Islet precursor cell (in vitro differentiated cells): ENCODE data around the gene UBA3.
A peak's percentile ranks its signal among the peaks of the same experiment; 100 is the strongest.

Source experiments
- DNase-seq: peaks from one replicate; pipeline ENCODE4 v3.0.0-alpha.2; 2018

UBA3 gene

DNA sequence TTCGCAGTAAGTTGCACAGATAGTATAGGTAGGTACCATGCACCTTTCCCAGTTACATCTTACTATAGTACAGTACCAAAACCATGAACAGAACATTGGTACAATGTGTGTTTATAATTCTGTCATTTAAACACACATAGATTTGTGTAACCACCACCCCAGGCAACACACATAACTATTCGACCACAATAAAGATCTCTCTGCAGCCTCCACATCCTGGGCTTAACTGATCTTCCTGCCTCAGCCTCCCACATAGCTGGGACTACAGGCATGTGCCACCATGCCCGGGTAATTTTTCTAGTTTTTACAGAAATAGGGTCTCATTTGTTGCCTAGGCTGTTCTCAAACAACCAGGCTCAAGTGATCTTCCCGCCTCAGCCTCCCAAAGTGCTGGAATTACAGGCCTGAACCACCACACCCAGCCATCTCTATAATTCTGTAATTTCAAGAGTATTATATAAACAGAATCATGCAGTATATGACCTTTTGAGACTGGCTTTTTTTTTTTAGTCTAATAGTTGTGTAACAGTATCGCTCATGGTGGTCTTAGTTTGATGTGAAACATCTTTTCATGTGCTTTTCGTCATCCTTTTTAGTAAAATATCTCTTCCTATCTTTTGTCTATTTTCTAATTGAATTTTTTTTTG is 14.7 kb downstream of the UBA3 start:
- no peak for DNase-seq

DNA sequence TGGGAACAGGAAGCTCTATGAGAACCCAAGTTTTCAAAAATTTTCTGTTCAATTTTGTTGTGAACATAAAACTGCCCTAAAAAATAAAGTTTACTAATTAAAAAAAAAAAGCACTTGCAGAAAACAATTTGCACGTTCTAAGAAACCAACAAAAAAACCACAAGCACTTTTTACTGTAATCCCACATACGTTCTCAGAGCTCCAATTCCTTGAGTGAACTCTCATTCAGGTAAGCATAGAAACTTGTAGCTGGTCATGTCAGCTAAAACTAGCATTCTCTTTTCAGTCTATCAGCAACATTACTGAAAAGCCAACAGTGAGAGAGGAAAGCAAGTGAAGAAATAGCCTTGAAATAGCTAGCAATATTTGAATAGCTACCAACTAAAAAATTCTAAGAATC is 16.5 kb downstream of the UBA3 start:
- DNase-seq = no peak

DNA sequence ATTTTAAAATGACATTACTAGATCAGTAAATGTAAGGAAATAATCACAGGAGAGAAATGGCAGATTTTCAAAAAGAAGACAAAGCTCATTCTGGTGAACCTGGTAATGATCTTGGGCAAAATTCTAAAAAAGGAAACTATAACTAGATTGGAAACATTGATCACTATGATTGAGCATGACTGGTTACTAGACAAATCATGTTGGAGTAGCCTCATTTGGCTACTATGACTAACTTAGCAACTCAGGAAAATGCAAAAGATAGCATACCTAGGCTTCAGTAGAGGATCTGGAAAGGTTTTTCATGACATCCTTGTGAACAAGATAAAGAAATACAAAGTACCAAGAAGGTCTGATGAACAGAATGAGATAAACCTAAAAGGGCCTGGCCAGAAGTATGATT is 20.5 kb downstream of the UBA3 start:
- DNase-seq = no peak

DNA sequence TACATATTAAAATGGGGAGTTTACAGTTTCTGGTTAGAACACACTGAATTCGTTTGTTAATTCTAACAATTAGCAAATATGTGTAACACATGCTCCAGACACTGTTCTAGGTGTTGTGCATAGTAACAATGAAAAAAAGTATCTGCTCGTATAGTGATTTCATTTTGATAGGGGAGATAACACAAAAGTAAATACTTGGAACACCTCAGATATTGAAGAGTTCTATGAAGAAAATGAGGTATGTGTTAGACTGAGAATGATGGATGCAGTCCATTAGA is 21.3 kb downstream of the UBA3 start:
- no peak for DNase-seq

DNA sequence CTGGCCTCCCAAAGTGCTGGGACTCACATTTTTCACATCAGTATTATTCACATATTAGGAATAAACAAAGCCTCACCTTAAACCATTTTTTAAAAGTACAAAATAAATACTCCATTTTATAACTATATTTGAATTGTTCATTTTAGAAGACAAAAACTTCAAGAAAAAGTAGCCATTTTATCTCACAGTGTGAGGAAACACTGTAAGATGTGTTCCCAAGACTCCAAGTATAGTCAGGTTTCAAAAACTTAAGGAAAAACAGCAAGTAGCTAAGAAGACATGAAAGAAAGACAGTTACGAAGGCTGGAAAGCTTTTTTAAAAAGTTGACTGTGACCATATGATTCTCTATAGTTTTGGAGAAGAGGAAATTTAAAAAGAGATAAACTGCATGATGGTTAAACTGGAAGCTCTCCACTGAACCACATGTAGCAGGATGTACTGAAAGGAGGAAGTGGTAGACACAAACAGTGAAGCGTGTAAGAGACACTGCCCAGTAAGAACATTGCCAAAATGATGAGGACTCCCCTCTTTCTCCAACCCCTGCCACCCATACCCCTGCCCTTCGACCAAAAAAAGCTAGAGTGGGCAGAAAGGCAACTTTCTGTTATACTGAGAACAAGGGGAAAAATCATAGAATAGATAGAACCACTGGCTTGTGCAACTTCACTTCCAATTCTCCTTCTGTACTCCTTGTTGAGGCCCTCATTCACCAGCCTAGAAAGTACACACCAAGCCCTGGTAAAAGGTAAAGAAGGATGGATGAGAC is 21.8 kb downstream of the UBA3 start:
- no peak for DNase-seq

DNA sequence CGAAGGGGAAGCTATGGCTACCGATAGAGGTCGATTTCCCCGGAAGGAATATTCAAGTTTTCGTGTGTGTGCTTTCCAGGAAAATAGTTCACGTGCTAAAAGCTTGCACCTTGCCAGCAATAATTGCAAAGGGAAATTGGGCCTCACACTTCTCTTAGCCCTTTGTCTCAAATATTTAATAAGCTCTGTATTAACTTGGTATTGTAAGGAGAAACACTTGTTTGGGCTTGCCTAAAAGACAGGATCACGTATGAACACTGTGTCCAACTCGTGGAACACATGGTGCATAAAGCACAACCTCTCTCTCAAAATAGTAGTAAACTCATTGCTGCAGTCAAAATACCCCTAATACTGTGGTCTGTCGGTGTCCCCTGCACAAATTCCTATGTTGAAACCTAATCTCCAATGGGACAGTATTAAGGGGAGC is 27.7 kb downstream of the UBA3 start:
- no peak for DNase-seq

DNA sequence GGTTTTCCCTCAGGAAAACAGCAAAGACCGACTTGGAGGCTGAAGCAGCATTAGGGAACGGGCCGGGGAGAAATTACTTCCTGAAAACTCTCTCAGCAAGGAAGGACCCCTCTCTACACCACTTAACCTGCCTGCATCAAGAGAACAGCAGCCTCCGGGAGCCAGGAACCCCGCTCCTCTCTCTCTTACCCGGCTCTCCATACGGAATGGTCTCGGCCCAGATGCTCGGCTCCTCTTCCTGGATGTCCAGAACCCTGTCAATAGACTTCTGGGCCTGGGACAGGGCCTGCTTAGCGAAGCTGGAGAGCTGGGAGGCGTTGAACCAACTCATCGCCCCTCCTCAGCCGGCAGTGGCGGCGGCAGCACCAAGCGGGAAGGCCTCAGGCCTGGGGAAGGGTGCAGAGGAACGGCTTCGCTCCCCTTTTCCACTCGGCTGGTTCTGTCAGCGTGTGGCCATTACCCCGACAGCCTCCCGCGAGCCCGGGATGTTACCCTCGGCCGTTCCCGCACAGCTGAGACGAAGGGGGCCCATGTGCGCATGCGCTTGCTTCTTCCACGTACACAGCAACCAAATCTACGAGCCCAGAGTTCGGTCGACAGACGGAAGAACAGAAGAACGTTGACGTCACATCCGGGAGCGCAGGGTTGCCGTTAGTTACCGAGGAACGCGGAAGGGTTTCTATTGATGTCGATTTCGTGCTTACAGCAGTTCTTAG is 28.3 kb downstream of the UBA3 start, which contains the start of gene TMF1:
TSS of gene TMF1 (minus strand) at position 578 of the 716 bp plus-strand sequence. CDS start at position 331, 247 bp downstream.
- peak; percentile 99 for DNase-seq

DNA sequence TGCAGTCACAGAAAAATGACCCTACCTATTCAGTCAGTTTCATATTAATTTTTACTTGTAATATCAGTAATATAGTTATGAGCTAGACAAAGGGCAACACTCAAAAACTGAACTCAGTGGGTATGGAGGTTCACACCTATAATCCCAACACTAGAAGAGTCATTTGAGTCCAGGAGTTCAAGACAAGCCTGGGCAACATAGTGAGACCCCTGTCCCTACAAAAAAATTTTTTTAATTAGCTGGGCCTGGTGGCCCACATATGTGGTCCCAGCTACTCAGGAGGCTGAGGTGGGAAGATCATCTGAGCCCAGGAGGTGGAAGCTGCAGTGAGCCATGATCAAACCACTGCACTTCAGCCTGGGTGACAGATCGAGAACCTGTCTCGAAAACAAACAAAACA is 31.2 kb downstream of the UBA3 start:
- no peak for DNase-seq

DNA sequence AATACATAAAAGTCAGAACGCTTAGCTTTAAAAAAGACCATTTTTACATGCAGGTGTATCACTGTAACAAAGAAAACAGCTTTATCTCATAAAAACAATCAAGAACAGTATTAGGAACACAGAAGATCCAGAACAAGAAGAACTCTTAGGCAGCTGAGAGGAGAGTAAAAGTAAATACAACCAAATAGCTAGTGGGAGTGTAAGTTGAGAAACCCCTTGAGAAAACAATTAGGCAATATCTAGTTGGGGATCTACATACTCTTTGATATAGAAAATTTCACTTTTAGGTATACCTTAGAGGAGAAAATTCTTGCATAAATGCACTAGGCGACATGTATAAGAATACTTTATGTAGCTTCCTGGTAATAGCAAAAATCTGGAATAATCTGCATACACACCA is 35.6 kb downstream of the UBA3 start:
- no peak for DNase-seq

DNA sequence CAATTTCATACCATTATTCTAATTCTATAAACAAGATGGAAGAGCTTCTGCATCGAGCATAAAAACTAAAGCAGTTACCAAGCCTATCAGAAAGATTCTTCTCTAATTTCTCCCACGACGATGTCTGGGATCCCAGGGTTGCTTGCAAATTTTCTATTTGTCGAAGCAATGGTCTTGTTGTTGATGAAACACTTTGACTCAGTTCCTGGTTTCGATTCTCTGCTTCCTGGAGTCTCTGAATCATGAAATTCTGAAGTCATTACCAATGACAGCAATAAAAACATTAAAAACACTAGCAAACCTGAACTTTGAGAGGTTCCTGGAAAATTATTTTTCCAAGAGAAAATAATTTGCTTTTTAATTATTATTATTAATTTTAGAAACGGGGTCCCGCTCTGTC is 46.7 kb downstream of the UBA3 start:
- DNase-seq = no peak

DNA sequence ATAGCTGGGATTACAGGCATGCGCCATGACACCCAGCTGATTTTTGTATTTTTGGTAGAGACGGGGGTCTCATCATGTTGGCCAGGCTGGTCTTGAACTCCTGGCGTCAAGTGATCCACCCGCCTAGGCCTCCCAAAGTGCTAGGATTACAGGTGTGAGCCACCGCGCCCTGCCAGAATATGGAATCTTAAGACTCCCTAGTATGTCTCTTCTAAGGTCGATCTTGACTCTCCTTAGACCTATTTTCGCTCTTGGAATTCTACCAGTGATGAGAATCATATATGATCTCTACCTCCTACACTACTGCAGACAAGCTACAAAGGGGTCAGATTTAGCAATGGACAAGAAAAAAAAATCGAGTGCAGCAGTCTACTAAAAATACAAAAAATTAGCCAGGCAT is 47.4 kb downstream of the UBA3 start:
- DNase-seq = no peak

DNA sequence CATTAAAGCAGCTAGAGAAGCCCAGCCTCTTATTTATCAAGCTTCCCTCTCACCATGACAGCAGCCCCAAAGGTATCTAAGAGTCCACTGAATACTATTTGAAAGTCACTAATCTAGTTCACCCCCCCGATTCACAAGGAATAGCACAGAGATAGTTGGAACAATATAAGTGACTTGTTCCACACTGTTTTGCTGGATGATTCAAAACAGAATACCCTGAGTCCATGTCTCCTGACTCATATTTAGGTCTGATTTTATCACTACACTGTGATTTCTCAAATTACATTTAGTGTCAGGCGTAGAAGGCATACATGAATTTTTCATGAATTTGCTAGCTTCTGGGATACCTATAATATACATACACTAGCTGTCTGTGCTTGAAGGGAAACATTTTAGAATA is 48.0 kb downstream of the UBA3 start:
- no peak for DNase-seq

DNA sequence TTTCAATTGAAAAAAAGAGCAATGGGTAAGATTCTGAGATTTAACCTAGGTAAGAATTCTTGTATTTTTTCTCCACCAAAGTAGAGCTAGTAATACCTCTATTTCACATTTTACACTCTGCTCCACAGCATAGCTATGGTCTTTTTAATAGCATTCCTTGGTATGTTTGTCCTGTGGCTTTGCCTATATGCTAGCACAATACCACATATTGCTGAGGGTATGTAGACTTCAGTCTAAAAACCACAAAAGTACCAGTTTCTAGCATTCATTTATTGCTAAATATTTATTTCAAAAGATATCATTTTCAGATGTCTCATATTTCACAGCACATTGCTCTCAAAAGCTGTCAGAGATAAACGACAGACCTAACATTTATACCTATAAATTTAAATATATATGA is 48.5 kb downstream of the UBA3 start:
- DNase-seq = no peak

DNA sequence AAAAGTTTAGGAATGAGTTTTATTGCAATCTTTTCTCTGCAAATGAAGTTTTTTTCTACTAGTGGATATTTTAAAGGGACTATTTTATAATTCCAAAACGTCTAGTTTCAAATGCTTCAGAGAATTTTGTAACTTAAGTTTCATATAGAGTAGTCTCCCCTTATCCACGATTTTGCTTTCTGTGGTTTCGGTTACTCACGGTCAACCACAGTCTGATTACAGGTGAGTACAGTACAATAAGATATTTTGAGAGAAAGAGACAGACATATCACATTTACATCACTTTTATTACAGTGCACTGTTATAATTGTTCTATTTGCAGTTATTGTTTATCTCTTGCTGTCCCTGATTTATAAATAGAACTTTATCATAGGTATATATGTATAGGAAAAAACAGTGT is 59.3 kb downstream of the UBA3 start:
- no peak for DNase-seq

DNA sequence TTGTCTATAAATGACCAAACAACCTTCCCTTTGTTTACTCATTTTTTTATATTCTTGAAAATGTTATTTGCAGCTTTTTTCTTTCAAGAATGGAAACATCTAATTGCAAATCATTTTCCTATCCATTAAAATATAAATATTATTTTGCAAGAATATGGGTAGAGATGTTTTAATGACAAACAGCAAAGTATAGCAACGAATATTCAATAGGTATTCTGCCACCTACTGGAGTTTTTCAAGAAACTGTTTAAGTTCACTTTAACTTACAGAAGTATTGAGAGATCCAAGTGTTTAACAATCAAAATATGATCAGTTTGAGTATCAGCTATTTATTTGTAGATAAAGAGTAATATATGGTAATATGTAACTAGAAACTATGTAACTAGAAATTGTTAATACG is 59.7 kb downstream of the UBA3 start:
- no peak for DNase-seq

DNA sequence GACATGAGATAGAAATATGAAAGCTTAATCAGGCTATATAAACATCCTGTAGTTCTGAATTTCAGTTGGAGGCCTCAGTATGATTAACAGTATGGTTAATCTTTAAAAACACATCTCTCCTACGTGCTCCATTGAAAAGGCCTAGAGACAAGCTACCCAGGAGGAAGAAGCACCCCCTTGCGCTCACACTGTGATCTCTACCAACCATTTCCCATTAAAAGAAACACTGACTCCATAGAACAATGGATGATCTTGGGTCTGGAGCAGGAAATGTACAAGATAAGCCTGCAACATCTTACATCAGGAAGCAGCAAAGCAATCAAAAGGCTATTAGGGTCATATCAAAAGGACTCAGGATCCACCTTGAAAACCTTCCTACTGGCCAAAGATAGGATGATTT is 63.3 kb downstream of the UBA3 start:
- DNase-seq = no peak

DNA sequence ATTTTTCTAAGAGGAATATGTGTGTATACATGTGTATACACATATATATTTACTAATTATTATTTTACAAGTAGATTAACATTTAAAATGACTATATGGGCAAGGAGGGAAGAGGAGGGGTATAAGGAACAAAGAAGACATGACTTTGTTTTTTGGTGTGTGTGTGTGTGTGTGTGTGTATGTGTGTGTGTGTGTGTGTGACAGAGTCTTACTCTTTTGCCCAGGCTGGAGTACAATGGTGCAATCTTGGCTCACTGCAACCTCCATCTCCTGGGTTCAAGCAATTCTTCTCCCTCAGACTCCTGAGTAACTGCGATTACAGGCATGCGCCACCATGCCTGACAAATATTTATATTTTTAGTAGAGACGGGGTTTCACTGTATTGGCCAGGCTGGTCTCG is 64.1 kb downstream of the UBA3 start:
- DNase-seq = no peak

DNA sequence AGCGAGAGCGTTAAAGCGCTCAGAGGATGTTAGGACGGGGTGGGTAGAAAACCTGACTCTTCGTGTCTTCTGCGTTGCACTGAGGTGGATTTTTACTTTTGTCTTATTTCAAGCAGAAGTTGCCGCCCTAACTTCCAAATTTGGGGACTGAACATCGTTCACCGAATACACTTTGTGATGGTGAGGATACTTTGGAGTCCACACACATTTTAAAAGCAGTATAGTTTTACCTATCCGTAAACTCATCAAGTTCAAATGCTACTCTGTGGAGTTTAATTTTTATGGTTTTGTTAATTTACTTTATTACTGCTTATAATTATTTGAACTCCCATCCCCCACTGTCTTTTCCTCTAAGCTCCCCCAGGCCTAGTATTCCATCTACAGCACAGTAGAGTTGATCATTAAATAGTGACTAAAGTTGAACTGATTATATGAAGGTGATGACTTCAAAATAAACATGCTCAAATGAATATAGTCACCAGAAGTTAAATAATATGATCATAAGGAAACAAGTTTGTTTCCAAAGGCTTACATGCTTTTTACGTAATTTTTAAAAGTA is 66.1 kb downstream of the UBA3 start:
- no peak for DNase-seq

DNA sequence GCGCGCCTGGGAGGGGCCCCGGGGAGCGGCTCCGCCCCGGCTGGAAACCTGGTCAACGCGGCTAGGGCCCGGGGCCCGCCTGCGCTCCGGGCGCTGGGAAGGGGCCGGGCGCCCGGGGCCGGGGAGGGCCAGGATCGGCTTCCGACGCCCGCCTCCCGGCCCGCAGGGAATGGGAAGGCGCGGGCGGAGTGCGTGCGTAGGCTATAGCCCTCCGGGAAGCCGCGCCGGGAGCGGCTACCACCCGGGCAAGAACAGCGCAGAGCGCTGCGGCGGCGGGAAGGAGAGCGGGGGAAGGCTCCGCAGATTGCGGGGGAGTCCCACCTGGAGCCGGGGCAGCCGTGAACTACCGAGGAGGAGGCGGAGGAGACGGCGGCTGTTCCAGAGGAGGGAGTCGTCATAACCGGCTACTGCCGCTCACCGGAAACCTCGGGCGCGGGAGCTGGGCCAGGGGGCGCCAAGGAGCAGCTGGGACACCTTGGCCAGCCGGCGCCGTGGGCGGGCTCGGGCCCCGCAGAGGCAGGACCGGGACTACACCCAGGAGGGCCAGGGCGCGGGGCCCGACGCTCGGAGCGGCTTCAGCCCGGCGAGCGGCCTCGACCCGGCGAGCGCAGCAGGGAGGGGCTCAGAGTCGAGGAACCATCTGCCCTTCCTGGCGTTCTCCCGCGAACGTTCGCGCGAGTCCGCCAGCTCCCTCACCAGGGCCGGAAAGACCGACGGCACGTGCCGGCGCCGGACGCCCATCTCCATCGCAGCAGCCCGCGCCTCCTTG is 66.7 kb downstream of the UBA3 start, which contains the start of gene EOGT:
TSS of gene EOGT (minus strand) at position 432 of the 769 bp plus-strand sequence. CDS start 3,838 bp downstream, outside the sequence.
- DNase-seq = peak; percentile 95

DNA sequence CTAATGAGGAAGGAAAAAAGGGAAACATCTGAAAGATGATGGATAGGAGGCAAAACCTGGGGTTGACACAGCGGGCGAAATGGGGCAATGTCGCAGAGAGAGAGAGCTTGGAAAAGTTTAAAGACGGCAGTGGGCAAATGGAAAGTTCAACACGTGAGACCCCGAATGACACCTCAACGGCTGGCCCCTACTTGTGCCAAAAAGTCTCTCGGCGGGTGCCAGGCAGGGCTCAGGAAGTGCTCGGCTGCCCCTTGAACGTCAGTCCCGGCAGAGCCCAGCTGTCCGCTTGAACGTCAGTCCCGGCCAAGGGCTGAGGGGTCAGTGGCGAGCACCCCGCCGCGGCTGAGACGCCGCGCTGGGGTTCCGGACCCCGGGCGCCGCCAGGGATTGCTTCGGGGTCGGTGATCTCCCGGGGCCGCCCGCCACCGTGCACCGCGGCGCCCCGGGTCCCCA is 67.3 kb downstream of the UBA3 start:
- peak; percentile 77 for DNase-seq

DNA sequence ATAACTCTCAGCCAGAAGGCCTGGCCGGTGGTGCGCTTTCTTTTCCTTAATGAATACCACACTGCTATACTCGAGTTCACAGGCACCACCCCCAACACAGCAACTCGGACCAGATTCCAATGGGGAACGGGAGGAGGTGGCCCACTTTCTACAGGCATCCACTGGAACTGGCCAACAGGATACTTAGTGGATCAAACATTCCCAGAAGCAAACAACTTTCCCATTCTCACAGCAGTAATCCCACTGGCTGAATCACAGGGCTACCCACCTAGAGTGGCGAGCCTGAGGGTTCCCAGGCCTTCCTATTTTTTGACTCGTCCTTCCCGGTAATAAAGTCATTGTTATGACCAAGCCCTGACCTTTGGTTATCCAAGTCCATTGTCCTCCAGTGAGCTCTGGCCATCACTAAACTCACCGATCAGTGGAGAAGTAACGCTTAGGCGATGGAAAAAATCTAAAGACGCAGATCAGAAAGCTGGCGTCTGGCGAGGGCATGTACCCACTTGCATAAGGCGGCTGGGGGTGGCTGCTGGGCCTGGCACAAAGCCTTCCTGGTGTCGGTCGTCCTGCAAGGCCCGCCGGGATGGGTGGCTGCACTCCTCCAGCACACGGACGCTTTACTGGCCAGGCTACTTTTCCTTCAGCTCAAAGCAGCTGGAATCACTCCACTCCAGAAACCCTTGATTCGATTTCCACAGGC is 67.9 kb downstream of the UBA3 start:
- DNase-seq = peak; percentile 64

DNA sequence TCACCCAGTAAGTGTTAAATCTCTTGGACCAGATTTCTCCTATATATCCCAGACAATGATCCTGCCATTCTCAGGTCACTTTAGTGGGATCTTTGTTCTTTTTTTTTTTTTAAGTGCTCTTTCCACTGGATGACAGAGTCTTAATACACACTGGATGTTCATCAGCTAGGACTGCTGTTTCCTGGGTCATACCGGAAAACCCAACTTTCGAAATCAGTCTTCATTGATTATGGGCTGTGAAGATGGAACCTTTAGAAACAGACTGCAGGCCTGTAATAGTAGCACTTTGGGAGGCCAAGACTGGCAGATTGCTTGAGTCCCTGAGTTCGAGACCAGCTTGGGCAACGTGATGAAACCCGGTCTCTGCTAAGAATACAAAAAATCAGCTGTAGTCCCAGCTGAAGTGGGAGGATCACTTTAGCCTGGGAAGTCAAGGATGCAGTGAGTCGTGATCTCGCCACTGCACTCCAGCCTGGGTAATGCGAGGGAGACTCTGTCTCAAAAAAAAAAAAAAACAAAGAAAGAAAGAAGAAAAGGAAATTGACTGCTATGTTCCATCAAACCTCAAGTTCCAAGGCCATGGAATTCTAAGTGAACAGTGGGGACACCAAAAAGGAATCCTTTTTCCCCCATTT is 69.0 kb downstream of the UBA3 start:
- no peak for DNase-seq
